Lower leg skin (tissue), 4 donors: Measurements from ENCODE around the gene PRELID2. TPM values are rescaled to one million over a fixed set of nuclear protein-coding genes. Genes with fewer than 3 reads are reported as not detected.

ENCODE experiments used
- DNase-seq, 2 donors: peaks; one replicate each; pipeline ENCODE4 v3.0.0-alpha.2; 2019; ENCODE audit warnings: low spot score in 2 of 2
- H3K4me3 ChIP-seq: fragments of 200-600 bp; sonication (generic); 2 replicates; pipeline ENCODE4 v1.5.1; 2017; ENCODE audit warnings: mild to moderate bottlenecking, low read depth; ENCODE audit not compliant: poor library complexity, severe bottlenecking
- CTCF ChIP-seq, 3 donors: fragments of 450-650 bp; IDR thresholded peaks; one replicate each; pipeline ENCODE4 v1.5.1; 2016; ENCODE audit warnings: antibody characterized with exemption in 3 of 3, mild to moderate bottlenecking in 3 of 3, moderate library complexity in 2 of 3
- POLR2A ChIP-seq, 2 donors: fragments of 450-650 bp; IDR thresholded peaks; one replicate each; pipeline ENCODE4 v1.6.1; 2016 to 2017; ENCODE audit warnings: antibody characterized with exemption in 2 of 2, mild to moderate bottlenecking in 1 of 2, moderate library complexity in 1 of 2
- WGBS, 2 donors: methylation state at CpG; one replicate each; pipeline ENCODE4 v1.1.5; 2018; 5-methylcytosine and 5-hydroxymethylcytosine counted together
- intact Hi-C: fragments of 100-400 bp; cut with DNase I; formaldehyde crosslinking; loops from one replicate; pipeline ENCODE4 v1.15.0; 2023; ENCODE audit warnings: low total_unique reads
- total RNA-seq, 4 donors: library from RNA; depleted of rRNA; stranded (reverse); fragments of >200 nt; gene quantifications; one replicate each; pipeline ENCODE4 v1.1.0, GENCODE V29; 2016

The PRELID2 gene
- total RNA-seq, 4 donors from 2014 or later = 2.9 to 6.4 (median 4.7) TPM

GRCh38 chr5:145793574-145793973 is 41.6 kb downstream of the PRELID2 start:
- intact Hi-C loops = no loop called here
- TF ChIP-seq POLR2A (IDR thresholded peaks at IDR 0.05) = no peak
- no peak for TF ChIP-seq CTCF (IDR thresholded peaks at IDR 0.05)
- H3K4me3 ChIP-seq = no peak overlapping the region
- no peak for DNase-seq
- 76 to 78% methylated on average over 2 of the region's 2 CpGs for WGBS, 2 donors

GRCh38 chr5:145792840-145793239 is 42.3 kb downstream of the PRELID2 start:
- WGBS, 2 donors = 58 to 61% methylated on average over 3 of the region's 3 CpGs

GRCh38 chr5:145791866-145792265 is 43.3 kb downstream of the PRELID2 start:
- TF ChIP-seq POLR2A (IDR thresholded peaks at IDR 0.05) (no peak), CTCF (IDR thresholded peaks at IDR 0.05) (no peak)
- DNase-seq = no peak
- no peak overlapping the region for H3K4me3 ChIP-seq
- intact Hi-C loops = no loop called here
- 89 to 94% methylated on average over 9 of the region's 9 CpGs for WGBS, 2 donors

More at GRCh38 chr5:145792840-145793239, 42.3 kb downstream of the PRELID2 start:
- intact Hi-C loops = no loop called here
- H3K4me3 ChIP-seq = no peak overlapping the region
- DNase-seq = no peak
- TF ChIP-seq CTCF (IDR thresholded peaks at IDR 0.05) (no peak), POLR2A (IDR thresholded peaks at IDR 0.05) (no peak)

GRCh38 chr5:145787996-145788395 is 47.1 kb downstream of the PRELID2 start:
- WGBS, 2 donors = 0% methylated on average over 1 of the region's 1 CpG
- TF ChIP-seq CTCF (IDR thresholded peaks at IDR 0.05) (no peak), POLR2A (IDR thresholded peaks at IDR 0.05) (no peak)
- no peak for DNase-seq
- intact Hi-C loops = no loop called here
- no peak overlapping the region for H3K4me3 ChIP-seq

GRCh38 chr5:145787507-145787906 is 47.6 kb downstream of the PRELID2 start:
- WGBS, 2 donors = 55 to 59% methylated on average over 3 of the region's 3 CpGs
- intact Hi-C loops = no loop called here
- no peak for TF ChIP-seq CTCF (IDR thresholded peaks at IDR 0.05)
- TF ChIP-seq POLR2A (IDR thresholded peaks at IDR 0.05) = no peak
- no peak for DNase-seq
- H3K4me3 ChIP-seq = no peak overlapping the region

- H3K4me3 ChIP-seq = no peak overlapping the region
- DNase-seq = no peak
- TF ChIP-seq POLR2A (IDR thresholded peaks at IDR 0.05) (no peak), CTCF (IDR thresholded peaks at IDR 0.05) (no peak)
- 48 to 69% methylated on average over 5 of the region's 5 CpGs for WGBS, 2 donors
- intact Hi-C loops = no loop called here
Observed at GRCh38 chr5:145787001-145787400, 48.1 kb downstream of the PRELID2 start.
